BE2C (cell line): ENCODE results near the gene SP140L.
"Not testable (repeated sequence)": the region's sequence is repeated elsewhere in the genome, so short reads cannot be mapped to it uniquely, and the experiment has no call there.

Source experiments
- DNase-seq: peaks from one replicate; pipeline ENCODE4 v3.0.0-alpha.2; 2020
- H3K27me3 ChIP-seq: fragments of 250-450 bp; sonication (Bioruptor Pico); 2 replicates; pipeline ENCODE4 v1.5.1; 2020; ENCODE audit warnings: mild to moderate bottlenecking
- H3K36me3 ChIP-seq: fragments of 250-450 bp; sonication (Bioruptor Pico); 2 replicates; pipeline ENCODE4 v1.5.1; 2020; ENCODE audit warnings: mild to moderate bottlenecking
- H3K4me1 ChIP-seq: fragments of 250-450 bp; sonication (Bioruptor Pico); 2 replicates; pipeline ENCODE4 v1.5.1; 2020
- H3K4me3 ChIP-seq: 2 replicates; pipeline ENCODE4 v1.5.1; 2011; ENCODE audit warnings: low read depth, low read length
- H3K9me3 ChIP-seq: fragments of 250-450 bp; sonication (Bioruptor Pico); 2 replicates; pipeline ENCODE4 v1.5.1; 2020
- TF ChIP-seq, protein P1 (sequence below): IDR thresholded peaks from 2 replicates; pipeline ENCODE4 v1.5.1; 2012; ENCODE audit warnings: mild to moderate bottlenecking, low read depth, low read length

Gene SP140L

DNA sequence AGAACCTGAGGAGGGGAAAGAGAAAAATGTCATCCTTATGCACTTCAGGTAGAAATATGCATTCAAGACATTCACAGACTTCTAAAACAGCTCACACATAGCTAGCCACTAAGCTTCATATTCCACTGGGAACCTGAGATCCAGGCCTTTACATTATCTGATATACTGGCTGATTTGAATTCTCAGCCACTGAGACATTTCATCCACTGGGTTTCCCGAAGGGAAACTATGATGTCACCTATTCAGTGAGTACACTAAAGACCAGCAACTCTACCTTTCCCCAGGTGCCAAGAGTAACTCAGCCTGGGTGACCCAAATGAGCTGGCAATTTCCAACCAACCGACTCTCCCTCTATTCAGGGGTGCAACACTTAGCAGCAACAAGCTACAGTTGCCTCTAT lies 67.3 kb downstream of the SP140L start:
- Histone ChIP-seq H3K9me3 (no peaks in the 10 kb centered on the region), H3K4me3 (no peak overlapping the region), H3K4me1 (no peaks in the 10 kb centered on the region), H3K27me3 (no peaks in the 10 kb centered on the region), H3K36me3 (no peaks in the 10 kb centered on the region)
- no peak for DNase-seq
- TF ChIP-seq, protein P1, sequence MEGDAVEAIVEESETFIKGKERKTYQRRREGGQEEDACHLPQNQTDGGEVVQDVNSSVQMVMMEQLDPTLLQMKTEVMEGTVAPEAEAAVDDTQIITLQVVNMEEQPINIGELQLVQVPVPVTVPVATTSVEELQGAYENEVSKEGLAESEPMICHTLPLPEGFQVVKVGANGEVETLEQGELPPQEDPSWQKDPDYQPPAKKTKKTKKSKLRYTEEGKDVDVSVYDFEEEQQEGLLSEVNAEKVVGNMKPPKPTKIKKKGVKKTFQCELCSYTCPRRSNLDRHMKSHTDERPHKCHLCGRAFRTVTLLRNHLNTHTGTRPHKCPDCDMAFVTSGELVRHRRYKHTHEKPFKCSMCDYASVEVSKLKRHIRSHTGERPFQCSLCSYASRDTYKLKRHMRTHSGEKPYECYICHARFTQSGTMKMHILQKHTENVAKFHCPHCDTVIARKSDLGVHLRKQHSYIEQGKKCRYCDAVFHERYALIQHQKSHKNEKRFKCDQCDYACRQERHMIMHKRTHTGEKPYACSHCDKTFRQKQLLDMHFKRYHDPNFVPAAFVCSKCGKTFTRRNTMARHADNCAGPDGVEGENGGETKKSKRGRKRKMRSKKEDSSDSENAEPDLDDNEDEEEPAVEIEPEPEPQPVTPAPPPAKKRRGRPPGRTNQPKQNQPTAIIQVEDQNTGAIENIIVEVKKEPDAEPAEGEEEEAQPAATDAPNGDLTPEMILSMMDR: no peak

DNA sequence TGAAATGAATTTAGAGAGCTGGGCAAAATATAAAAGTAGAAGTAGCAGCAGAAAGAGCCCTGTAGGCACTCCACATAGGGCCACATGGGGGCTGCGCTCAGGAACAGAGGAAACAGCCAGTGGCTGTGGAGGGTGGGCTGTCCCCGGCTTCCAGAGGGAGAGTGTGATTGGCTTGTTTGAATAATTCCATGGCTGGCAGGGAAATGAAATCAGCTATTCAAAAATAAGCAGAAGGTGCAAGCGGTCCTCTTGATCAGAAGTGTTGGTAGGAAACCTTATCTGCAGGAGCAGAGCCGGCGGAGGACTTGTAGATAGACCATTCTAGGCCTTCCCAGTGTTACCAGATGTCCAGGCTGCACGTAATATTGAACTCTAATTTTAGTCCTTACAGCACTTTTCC lies 71.7 kb downstream of the SP140L start:
- H3K36me3 ChIP-seq, H3K4me1 ChIP-seq, H3K9me3 ChIP-seq, H3K4me3 ChIP-seq, H3K27me3 ChIP-seq, DNase-seq: not testable (repeated sequence)

DNA sequence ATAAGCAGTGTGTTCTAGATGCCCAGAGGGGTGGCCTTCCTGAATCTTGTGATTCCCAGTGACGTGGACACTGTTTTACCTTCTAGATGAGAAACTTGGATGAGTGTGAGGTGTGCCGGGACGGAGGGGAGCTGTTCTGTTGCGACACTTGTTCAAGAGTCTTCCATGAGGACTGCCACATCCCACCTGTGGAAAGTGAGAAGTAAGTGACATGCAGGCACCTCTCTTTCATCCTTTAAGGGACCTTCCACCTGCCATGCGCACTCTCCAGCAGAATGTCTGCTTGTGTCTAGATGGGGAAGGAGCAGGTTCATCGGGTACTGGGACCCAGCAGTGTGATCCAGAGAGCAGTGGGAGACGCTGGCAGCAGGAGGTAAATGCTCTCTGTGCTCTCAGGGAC lies 73.0 kb downstream of the SP140L start:
- no peak overlapping the region for H3K4me3 ChIP-seq
- H3K4me1 ChIP-seq: no peaks in the 10 kb centered on the region
- no peaks in the 10 kb centered on the region for H3K36me3 ChIP-seq
- TF ChIP-seq, protein P1: no peak
- no peak for DNase-seq
- H3K9me3 ChIP-seq: no peaks in the 10 kb centered on the region
- H3K27me3 ChIP-seq: no peaks in the 10 kb centered on the region

DNA sequence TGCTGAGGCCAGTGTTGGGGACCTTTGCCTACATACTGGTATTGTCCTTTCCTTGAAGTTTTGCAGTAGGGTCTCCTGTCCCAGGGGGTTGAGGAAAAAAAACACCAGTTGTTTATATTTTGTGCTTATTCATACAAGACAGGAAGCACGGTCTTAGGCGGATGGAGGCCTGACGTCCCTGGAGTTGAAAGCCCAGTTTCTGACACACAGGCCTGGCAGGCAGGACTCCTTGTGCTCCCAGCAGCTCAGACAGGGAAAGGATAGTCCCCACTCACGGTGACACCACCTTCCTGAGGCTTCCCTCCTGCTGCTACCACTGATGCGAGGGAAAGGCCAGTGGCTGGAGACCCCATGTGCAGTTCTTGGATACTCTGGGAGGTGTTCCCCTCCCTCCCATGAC lies 73.5 kb downstream of the SP140L start:
- DNase-seq: no peak
- H3K27me3 ChIP-seq: no peaks in the 10 kb centered on the region
- H3K9me3 ChIP-seq: no peaks in the 10 kb centered on the region
- no peaks in the 10 kb centered on the region for H3K36me3 ChIP-seq
- TF ChIP-seq, protein P1: no peak
- no peak overlapping the region for H3K4me3 ChIP-seq
- no peaks in the 10 kb centered on the region for H3K4me1 ChIP-seq

DNA sequence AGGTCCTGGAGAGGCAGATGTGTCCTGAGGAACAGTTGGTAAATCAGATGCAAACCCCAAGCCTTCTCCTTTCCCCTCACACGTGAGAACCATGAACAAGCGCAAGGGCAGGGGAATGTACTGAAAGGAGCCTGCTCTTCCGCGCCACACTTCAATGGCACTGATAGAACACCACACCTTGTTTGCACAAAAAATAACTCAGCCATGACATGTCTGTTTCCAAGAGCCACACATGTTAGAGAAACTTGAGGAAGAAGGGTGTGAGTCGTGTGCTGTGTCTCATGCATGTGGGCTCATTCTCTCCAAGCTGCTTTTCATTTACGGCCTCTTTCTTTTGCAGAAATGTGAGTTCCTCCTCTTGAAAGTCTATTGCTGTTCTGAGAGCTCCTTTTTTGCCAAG lies 74.0 kb downstream of the SP140L start:
- not testable (repeated sequence) for H3K9me3 ChIP-seq, H3K27me3 ChIP-seq, H3K4me1 ChIP-seq, DNase-seq, H3K36me3 ChIP-seq, H3K4me3 ChIP-seq

DNA sequence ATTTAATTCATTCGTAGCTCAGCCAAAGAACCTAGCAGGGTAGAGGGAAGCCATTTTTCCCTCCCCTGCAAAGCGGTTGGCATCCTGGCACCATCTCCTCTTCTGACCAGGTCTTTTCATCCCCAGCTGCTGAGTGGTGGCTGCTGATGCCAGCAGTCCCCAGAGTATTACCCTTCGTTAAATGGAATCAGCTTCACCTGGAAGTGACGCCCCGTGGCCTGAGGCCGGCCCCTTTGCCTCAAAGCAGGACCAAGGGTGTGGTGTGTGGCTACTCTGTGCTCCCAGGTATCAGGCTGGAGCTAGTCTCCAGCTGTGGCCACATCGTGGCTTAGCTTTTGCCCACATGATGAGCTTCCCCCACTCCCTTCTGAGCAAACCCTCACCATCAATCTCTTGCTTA lies 76.8 kb downstream of the SP140L start:
- no peak for DNase-seq
- H3K4me1 ChIP-seq: no peaks in the 10 kb centered on the region
- no peaks in the 10 kb centered on the region for H3K27me3 ChIP-seq
- H3K9me3 ChIP-seq: no peaks in the 10 kb centered on the region
- H3K4me3 ChIP-seq: no peak overlapping the region
- H3K36me3 ChIP-seq: no peaks in the 10 kb centered on the region
- TF ChIP-seq, protein P1: no peak

DNA sequence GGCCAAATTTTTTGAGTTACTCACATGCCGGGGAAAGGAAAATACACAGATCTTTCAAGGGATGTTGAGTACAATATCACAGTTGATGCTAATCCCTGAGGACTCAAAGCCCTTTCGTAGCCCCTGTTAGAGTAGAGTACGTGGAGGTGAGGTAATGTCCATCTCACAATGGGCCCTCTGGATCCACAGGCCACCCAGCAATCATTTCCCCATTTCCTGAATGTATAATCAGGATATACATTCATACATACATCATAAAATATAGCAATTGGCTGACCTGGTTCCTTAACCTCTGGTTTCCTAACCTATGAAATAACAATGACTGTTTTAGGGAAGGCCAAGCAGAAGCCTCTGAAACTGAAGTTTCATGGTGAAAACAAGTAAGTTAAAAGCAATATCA lies 78.8 kb downstream of the SP140L start:
- DNase-seq: no peak
- no peaks in the 10 kb centered on the region for H3K4me1 ChIP-seq
- H3K9me3 ChIP-seq: no peaks in the 10 kb centered on the region
- H3K4me3 ChIP-seq: no peak overlapping the region
- no peaks in the 10 kb centered on the region for H3K36me3 ChIP-seq
- TF ChIP-seq, protein P1: no peak
- peaks cover 5% of the 10 kb centered on the region for H3K27me3 ChIP-seq
